ENCODE data around the gene CBARP.

GRCh38 chr19:1270854-1271527, 33.2 kb upstream of the CBARP start:
- TF ChIP-seq, protein P1, sequence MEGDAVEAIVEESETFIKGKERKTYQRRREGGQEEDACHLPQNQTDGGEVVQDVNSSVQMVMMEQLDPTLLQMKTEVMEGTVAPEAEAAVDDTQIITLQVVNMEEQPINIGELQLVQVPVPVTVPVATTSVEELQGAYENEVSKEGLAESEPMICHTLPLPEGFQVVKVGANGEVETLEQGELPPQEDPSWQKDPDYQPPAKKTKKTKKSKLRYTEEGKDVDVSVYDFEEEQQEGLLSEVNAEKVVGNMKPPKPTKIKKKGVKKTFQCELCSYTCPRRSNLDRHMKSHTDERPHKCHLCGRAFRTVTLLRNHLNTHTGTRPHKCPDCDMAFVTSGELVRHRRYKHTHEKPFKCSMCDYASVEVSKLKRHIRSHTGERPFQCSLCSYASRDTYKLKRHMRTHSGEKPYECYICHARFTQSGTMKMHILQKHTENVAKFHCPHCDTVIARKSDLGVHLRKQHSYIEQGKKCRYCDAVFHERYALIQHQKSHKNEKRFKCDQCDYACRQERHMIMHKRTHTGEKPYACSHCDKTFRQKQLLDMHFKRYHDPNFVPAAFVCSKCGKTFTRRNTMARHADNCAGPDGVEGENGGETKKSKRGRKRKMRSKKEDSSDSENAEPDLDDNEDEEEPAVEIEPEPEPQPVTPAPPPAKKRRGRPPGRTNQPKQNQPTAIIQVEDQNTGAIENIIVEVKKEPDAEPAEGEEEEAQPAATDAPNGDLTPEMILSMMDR (conservative IDR thresholded peaks at IDR 0.05; ENCODE audit: low read length) = no peak
- no peak for TF ChIP-seq EZH2phosphoT487 (IDR thresholded peaks at IDR 0.05; ENCODE audit: borderline replicate concordance, low read depth, low read length)

Data from OCI-LY7 (cell line).